Astrocyte of the cerebellum (primary cell): ENCODE measurements around the gene PREPL.
"Not testable (repeated sequence)": the region's sequence is repeated elsewhere in the genome, so short reads cannot be mapped to it uniquely, and the experiment has no call there.

Experiments
- DNase-seq: peaks from one replicate; pipeline ENCODE4 v3.0.0-alpha.2; 2011; ENCODE audit warnings: low read depth
- H3K4me3 ChIP-seq: 2 replicates; pipeline ENCODE4 v1.5.1; 2011; ENCODE audit warnings: mild to moderate bottlenecking, low read depth, low read length, moderate library complexity
- in situ Hi-C: cut with HindIII; loops from 2 replicates; pipeline ENCODE4 v1.10.0; 2017; ENCODE audit warnings: low sequenced_read_pairs
- TF ChIP-seq, protein P1 (sequence below): IDR thresholded peaks from 2 replicates; pipeline ENCODE4 v1.5.1; 2012; ENCODE audit warnings: low read length, low read depth, moderate library complexity, mild to moderate bottlenecking; ENCODE audit errors: missing control alignments

PREPL gene

GRCh38 chr2:44304258-44304657, 57.0 kb downstream of the PREPL start:
- in situ Hi-C loops, result no loop called here
- TF ChIP-seq, protein P1, sequence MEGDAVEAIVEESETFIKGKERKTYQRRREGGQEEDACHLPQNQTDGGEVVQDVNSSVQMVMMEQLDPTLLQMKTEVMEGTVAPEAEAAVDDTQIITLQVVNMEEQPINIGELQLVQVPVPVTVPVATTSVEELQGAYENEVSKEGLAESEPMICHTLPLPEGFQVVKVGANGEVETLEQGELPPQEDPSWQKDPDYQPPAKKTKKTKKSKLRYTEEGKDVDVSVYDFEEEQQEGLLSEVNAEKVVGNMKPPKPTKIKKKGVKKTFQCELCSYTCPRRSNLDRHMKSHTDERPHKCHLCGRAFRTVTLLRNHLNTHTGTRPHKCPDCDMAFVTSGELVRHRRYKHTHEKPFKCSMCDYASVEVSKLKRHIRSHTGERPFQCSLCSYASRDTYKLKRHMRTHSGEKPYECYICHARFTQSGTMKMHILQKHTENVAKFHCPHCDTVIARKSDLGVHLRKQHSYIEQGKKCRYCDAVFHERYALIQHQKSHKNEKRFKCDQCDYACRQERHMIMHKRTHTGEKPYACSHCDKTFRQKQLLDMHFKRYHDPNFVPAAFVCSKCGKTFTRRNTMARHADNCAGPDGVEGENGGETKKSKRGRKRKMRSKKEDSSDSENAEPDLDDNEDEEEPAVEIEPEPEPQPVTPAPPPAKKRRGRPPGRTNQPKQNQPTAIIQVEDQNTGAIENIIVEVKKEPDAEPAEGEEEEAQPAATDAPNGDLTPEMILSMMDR, result no peak

DNA sequence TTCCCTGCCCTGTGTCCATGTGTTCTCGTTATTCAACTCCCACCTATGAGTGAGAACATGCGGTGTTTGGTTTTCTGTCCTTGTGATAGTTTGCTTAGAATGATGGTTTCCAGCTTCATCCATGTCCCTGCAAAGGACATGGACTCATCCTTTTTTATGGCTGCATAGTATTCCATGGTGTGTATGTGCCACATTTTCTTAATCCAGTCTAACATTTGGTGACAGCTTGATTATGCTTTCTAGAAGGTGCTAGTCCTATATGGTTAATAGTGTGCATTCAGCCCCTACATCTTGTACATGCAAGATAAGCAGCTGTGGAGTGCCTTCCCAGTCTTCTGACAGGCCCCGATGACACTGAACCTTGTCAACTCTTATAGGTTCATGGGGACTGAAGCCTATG, 57.5 kb downstream of the PREPL start:
- in situ Hi-C loops, H3K4me3 ChIP-seq, DNase-seq: not testable (repeated sequence)

More at GRCh38 chr2:44304258-44304657, 57.0 kb downstream of the PREPL start:
- DNase-seq, result no peak
- H3K4me3 ChIP-seq, result no peak overlapping the region

DNA sequence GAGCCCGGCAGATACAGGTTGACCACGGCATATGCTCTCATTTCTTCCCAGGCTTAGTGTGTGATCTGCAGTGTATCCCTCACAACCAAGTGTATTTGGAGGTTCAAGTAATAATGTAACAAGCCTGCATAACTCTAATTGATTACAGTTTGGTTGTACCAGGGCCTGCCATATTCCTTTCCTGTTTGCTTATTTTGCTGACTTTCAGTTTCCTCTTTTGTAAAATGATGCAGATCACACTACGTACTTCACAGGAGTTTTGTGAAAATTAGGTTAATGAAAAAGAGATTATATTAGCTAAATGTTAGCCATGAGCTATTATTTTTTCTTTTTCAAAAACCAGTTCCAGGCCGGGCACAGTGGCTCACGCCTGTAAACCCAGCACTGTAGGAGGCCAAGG, 60.2 kb downstream of the PREPL start:
- in situ Hi-C loops, result no loop called here

GRCh38 chr2:44299635-44300034, 61.7 kb downstream of the PREPL start:
- TF ChIP-seq, protein P1, result no peak
- no peak overlapping the region for H3K4me3 ChIP-seq
- in situ Hi-C loops, result no loop called here
- DNase-seq, result no peak

More for the DNA sequence above, 60.2 kb downstream of the PREPL start:
- H3K4me3 ChIP-seq, result no peak overlapping the region
- TF ChIP-seq, protein P1, result no peak
- DNase-seq, result no peak

DNA sequence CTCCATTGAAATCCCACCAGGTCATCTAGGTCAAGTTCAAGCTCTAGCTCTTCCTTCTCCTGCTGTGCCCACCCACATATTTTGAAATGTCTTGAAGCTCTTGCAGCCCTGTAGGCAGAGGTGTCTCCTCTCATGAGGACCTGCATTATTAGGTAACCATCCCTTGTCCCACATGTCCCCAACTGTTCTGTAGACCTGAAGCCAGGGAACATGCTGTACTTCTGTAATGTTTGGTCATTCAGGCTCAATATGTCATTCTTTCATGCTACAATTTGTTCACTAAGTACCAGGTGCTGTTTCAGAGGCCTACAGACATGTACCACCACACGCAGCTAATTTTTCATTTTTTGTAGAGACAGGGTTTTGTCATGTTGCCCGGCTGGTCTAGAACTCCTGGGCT, 63.9 kb downstream of the PREPL start:
- no peak for DNase-seq
- H3K4me3 ChIP-seq, result no peak overlapping the region
- TF ChIP-seq, protein P1, result no peak
- in situ Hi-C loops, result no loop called here

- TF ChIP-seq, protein P1, result no peak
- in situ Hi-C loops, result no loop called here
- no peak overlapping the region for H3K4me3 ChIP-seq
- no peak for DNase-seq
These were observed 64.6 kb downstream of the PREPL start for GRCh38 chr2:44296653-44297052.

- TF ChIP-seq, protein P1, result peak; percentile 22
- H3K4me3 ChIP-seq, result no peak overlapping the region
- DNase-seq, result no peak
- in situ Hi-C loops, result no loop called here
These were observed 65.5 kb downstream of the PREPL start for GRCh38 chr2:44295633-44296359.
